Activated CD8-positive, alpha-beta T cell treated with anti-CD3 and anti-CD28 coated beads for 36 hours (primary cell): ENCODE results near the gene SLC47A2. TPM values are rescaled to one million over a fixed set of nuclear protein-coding genes. Genes with fewer than 3 reads are reported as not detected.

Source experiments
- ATAC-seq: fragments of 200-7000 bp; cut with Tn5 transposase; one replicate; pipeline ENCODE4 v1.10.0; 2021; ENCODE audit warnings: mild to moderate bottlenecking, moderate library complexity
- CTCF ChIA-PET: fragments of 350-600 bp; sonication (Branson Sonifier 250); formaldehyde crosslinking; loops from one replicate; lab custom pipeline; 2021; ENCODE audit warnings: antibody characterized with exemption; lab: Charles Lee
- POLR2A ChIA-PET: fragments of 350-600 bp; sonication (Branson Sonifier 250); formaldehyde crosslinking; loops from one replicate; lab custom pipeline; 2021; ENCODE audit warnings: antibody characterized with exemption; lab: Charles Lee
- DNase-seq: peaks from one replicate; pipeline ENCODE4 v3.0.0-alpha.2; 2020
- H3K27ac Mint-ChIP-seq: one replicate; pipeline ENCODE4 v1.8.0; 2021; ENCODE audit warnings: mild to moderate bottlenecking, mixed read lengths
- H3K27me3 Mint-ChIP-seq: one replicate; pipeline ENCODE4 v1.8.0; 2021; ENCODE audit warnings: mixed read lengths
- H3K36me3 Mint-ChIP-seq: one replicate; pipeline ENCODE4 v1.8.0; 2021; ENCODE audit warnings: low read depth, mixed read lengths
- H3K4me1 Mint-ChIP-seq: one replicate; pipeline ENCODE4 v1.8.0; 2021; ENCODE audit warnings: low read depth, mixed read lengths
- H3K4me3 Mint-ChIP-seq: one replicate; pipeline ENCODE4 v1.8.0; 2021; ENCODE audit warnings: mild to moderate bottlenecking, moderate library complexity, mixed read lengths
- H3K9me3 Mint-ChIP-seq: one replicate; pipeline ENCODE4 v1.8.0; 2021; ENCODE audit warnings: mixed read lengths
- CTCF ChIP-seq: fragments of 200-600 bp; IDR thresholded peaks from one replicate; pipeline ENCODE4 v1.8.0; 2022; ENCODE audit warnings: antibody characterized with exemption, mild to moderate bottlenecking
- intact Hi-C: fragments of 100-400 bp; cut with micrococcal nuclease; formaldehyde crosslinking; loops from one replicate; pipeline ENCODE4 v1.10.0; 2022
- total RNA-seq, 2 experiments: library from RNA; stranded (reverse); gene quantifications; one replicate each; pipeline ENCODE4 v1.2.3, GENCODE V29; 2021

SLC47A2 gene
- total RNA-seq, 2 experiments from 2014 or later = not detected

GRCh38 chr17:19737305-19738072, 21.1 kb upstream of the SLC47A2 start:
- ChIA-PET CTCF (interaction anchor here (1.1 kb wide), 1 partner anchor 27 kb away, joined by 3 read pairs; no protein-coding TSS in a partner anchor), POLR2A (no interaction called here)
- H3K27ac Mint-ChIP-seq = no peak overlapping the region
- no peaks in the 10 kb centered on the region for H3K9me3 Mint-ChIP-seq
- no peak for TF ChIP-seq CTCF
- ATAC-seq (no peak), DNase-seq (no peak)
- no peak overlapping the region for H3K4me3 Mint-ChIP-seq
- H3K27me3 Mint-ChIP-seq = no peaks in the 10 kb centered on the region
- no peaks in the 10 kb centered on the region for H3K4me1 Mint-ChIP-seq
- intact Hi-C loops = no loop called here
- H3K36me3 Mint-ChIP-seq = no peaks in the 10 kb centered on the region

- ATAC-seq = no peak
- POLR2A ChIA-PET = no interaction called here
- no peak for TF ChIP-seq CTCF
- H3K4me1 Mint-ChIP-seq = no peaks in the 10 kb centered on the region
- no peak overlapping the region for H3K27ac Mint-ChIP-seq
- no peaks in the 10 kb centered on the region for H3K36me3 Mint-ChIP-seq
- intact Hi-C loops = no loop called here
- H3K4me3 Mint-ChIP-seq = no peak overlapping the region
- no peaks in the 10 kb centered on the region for H3K27me3 Mint-ChIP-seq
- H3K9me3 Mint-ChIP-seq = no peaks in the 10 kb centered on the region
- CTCF ChIA-PET = interaction anchor here (1.2 kb wide), 1 partner anchor 9 kb away, joined by 5 read pairs; no protein-coding TSS in a partner anchor
- no peak for DNase-seq
Measured at GRCh38 chr17:19736071-19736470, 19.7 kb upstream of the SLC47A2 start.

- no peak overlapping the region for H3K27ac Mint-ChIP-seq
- ChIA-PET CTCF (interaction anchor here (4.5 kb wide), 1 partner anchor 11 kb away, joined by 18 read pairs; no protein-coding TSS in a partner anchor), POLR2A (no interaction called here)
- ATAC-seq = no peak
- H3K4me1 Mint-ChIP-seq = no peaks in the 10 kb centered on the region
- H3K4me3 Mint-ChIP-seq = no peak overlapping the region
- DNase-seq = no peak
- H3K9me3 Mint-ChIP-seq = no peaks in the 10 kb centered on the region
- H3K36me3 Mint-ChIP-seq = no peaks in the 10 kb centered on the region
- intact Hi-C loops = no loop called here
- no peaks in the 10 kb centered on the region for H3K27me3 Mint-ChIP-seq
- TF ChIP-seq CTCF = no peak
Measured at GRCh38 chr17:19733953-19734526, 17.7 kb upstream of the SLC47A2 start.

- Mint-ChIP-seq H3K4me3 (no peak overlapping the region), H3K4me1 (no peaks in the 10 kb centered on the region), H3K9me3 (no peaks in the 10 kb centered on the region), H3K36me3 (no peaks in the 10 kb centered on the region), H3K27me3 (no peaks in the 10 kb centered on the region), H3K27ac (no peak overlapping the region)
- no peak for DNase-seq
- ChIA-PET POLR2A (no interaction called here), CTCF (interaction anchor here (1.5 to 4.5 kb wide), 2 partner anchors 13 to 218 kb away, joined by 5 to 18 read pairs; no protein-coding TSS in a partner anchor)
- no peak for ATAC-seq
- no peak for TF ChIP-seq CTCF
- intact Hi-C loops = no loop called here
Measured at GRCh38 chr17:19731626-19732025, 15.2 kb upstream of the SLC47A2 start.

- H3K27me3 Mint-ChIP-seq = no peaks in the 10 kb centered on the region
- no peak overlapping the region for H3K27ac Mint-ChIP-seq
- intact Hi-C loops = no loop called here
- no peak for ATAC-seq
- H3K36me3 Mint-ChIP-seq = no peaks in the 10 kb centered on the region
- DNase-seq = no peak
- no peak overlapping the region for H3K4me3 Mint-ChIP-seq
- no peak for TF ChIP-seq CTCF
- no peaks in the 10 kb centered on the region for H3K4me1 Mint-ChIP-seq
- H3K9me3 Mint-ChIP-seq = no peaks in the 10 kb centered on the region
- CTCF ChIA-PET = interaction anchor here (0.5 to 4.5 kb wide), 3 partner anchors 14 to 218 kb away, joined by 3 to 18 read pairs (median 5); no protein-coding TSS in a partner anchor
- POLR2A ChIA-PET = no interaction called here
Measured at GRCh38 chr17:19730843-19731242, 14.5 kb upstream of the SLC47A2 start.
